GM21447 (cell line): ENCODE data around the gene OPTC.
"Not testable (repeated sequence)": the region's sequence is repeated elsewhere in the genome, so short reads cannot be mapped to it uniquely, and the experiment has no call there.

Source experiments
- ATAC-seq: cut with Tn5 transposase; IDR thresholded peaks from one replicate; pipeline ENCODE4 v1.9.1; 2021; ENCODE audit not compliant: unreplicated experiment

The OPTC gene

DNA sequence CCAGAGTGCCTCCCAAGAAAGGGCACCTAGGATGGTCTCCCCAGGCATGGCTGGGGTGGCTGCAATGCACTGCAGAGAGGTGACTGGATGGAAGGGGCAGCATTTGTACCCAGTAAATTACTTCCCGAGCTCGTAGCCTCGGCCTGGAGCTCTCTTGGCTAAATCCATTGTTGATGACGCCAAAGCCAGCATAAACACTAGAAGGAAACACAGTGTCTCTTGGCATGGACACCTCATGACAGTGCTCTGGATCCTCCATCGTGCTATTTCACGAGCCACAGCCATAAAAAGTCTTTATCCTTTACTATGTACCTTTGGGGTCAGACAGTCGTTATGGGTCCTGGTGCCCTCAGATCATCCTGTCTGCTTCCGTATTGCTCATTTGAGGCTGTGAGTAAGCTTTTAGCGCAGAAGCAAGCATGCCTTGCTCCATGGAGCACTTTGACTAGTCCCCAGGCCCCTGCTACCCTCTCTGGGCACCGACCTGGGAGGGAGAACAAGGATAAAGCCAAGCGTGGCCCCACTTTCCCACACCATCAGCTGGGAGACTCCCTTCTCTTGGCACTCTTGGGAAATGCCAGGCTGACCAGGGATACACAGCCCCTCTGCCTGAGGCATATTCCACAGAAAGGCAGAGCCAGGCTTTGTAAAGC, 28.7 kb upstream of the OPTC start:
- no peak for ATAC-seq

- no peak for ATAC-seq
Observed at GRCh38 chr1:203465948-203466347, 28.0 kb upstream of the OPTC start.

DNA sequence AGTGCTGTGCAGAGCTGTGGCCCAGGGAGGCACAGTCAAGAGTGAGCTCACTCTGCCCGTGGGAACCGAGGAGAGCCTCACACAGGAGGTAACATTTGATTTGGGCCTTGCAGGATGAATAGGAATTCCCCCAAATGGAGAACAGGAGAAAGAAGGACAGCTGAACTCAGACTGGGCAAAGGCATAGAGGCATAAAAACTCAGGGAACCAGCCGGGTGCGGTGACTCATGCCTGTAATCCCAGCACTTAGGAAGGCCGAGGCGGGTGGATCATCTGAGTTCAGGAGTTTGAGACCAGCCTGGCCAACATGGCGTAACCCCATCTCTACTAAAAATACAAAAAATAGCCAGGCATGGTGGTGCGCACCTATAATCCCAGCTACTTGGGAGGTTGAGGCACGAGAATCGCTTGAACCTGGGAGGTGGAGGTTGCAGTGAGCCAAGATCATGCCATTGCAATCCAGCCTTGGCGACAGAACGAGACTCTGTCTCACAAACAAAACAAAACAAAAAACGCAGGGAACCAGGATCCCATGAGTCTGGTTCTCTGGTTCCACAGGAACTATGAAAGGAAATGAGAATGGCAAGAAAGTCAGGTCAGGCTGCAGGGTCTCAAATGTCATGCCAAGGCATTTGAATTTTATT, 26.9 kb upstream of the OPTC start:
- not testable (repeated sequence) for ATAC-seq

DNA sequence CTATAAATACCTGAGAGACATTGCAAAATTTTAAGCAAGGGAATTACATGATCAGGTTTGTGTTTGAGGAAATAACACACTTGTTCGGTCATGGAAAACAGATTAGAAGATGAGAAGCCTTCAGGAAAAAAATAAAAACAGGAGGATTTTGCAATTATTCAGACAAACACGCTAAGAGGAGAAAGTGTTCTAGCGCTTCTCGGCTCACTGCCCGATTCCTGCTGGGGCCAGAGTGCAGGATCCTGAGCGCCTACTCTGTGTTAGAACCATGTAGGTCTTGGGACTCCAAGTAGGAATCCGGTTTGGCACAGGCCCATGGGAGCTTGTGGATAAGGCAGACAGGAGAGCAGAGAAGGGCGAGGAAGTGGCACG, 26.4 kb upstream of the OPTC start:
- ATAC-seq, result no peak

DNA sequence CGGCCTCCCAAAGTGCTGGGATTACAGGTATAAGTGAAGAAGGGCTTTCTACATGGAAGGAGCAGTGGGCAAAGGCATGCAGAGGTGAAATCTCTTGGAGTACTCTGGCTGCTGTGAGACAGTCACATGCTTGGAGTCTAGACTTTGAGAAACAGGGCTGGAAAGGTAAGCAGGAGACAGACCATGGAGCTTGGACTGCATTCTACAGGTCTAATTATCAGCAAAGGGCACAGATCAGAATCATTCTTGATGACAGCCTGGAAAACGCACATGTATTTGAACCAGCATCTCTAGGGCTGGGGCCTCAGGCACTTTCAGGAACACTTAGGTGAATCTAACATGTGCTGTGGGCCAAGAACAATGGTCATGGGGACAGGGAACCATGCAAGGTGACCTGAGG, 25.6 kb upstream of the OPTC start:
- no peak for ATAC-seq

- no peak for ATAC-seq
Observed at GRCh38 chr1:203470240-203470639, 23.7 kb upstream of the OPTC start.

GRCh38 chr1:203471841-203472240, 22.1 kb upstream of the OPTC start:
- no peak for ATAC-seq

GRCh38 chr1:203473281-203473680, 20.7 kb upstream of the OPTC start:
- no peak for ATAC-seq

DNA sequence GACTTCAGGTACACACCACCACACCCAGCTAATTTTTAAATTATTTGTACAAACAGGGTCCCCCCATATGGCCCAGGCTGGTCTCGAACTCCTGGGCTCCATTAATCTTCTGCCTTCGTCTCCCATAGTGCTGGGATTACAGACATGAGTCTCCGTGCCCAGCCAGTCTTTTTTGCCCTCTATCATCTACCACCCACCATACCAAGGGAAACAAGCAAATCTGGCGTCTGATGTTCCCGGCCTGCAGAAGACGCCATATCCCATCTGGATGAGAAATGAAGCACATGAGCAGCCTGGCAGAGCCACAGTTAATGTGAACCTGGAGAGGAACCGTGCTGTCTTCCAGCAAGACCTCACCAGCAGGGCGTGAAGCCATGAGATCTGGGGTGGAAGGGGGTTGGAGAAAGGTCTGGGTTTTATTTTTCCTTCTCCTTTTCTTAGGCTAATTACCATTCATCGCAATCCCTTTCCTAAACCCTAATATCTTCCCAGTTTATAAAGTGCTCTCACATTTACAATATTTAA, 20.1 kb upstream of the OPTC start:
- ATAC-seq, result no peak

GRCh38 chr1:203475012-203475981, 18.7 kb upstream of the OPTC start, which contains the start of gene PRELP:
TSS of gene PRELP (plus strand) at chr1:203475806. CDS start at chr1:203483185, 7,379 bp downstream.
- no peak for ATAC-seq

GRCh38 chr1:203476216-203476814, 17.6 kb upstream of the OPTC start:
- ATAC-seq, result no peak

DNA sequence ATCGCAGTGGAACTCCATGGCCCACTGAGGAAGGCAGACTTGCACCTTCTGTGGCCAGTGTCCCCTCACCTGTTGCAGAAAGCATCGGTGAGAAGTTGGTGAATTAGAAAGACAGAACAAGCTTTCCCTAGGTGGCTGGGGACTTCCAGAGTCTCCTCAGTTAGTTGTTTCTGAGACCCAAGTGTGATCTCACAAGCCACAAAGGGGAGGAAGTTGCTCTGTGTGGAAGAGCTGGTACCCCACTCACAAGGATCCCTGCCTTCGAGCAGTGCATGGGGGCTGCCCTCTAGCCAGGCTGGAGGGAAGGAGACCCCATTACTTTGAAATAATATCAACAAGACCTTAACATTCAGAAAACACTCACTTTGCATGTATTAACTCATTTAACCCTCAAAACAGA, 16.2 kb upstream of the OPTC start:
- ATAC-seq, result no peak

DNA sequence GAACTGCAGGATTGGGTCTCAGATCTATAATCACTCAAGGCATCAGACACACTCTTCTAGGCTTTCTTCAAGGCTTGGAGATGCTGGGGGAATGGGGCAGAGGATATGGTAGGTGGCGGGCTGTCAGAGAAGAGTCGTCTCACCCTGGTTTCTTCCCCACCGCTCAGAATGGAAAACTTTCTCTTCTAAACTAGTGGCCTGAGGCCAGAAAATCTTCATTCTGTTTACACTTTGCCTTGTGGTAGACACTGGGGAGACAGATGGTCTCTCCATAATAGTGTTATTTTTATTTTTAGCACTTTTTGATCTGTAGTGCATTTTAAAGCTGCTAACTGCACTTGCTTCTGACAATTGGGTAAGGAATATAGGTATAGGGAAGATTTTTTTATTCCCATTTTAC, 15.7 kb upstream of the OPTC start:
- no peak for ATAC-seq

- ATAC-seq, result no peak
Observed at GRCh38 chr1:203478986-203479385, 15.0 kb upstream of the OPTC start.

- ATAC-seq, result no peak
Observed at GRCh38 chr1:203479646-203480045, 14.3 kb upstream of the OPTC start.

- ATAC-seq, result no peak
Observed at GRCh38 chr1:203480084-203480483, 13.9 kb upstream of the OPTC start.

GRCh38 chr1:203480525-203481084, 13.3 kb upstream of the OPTC start:
- no peak for ATAC-seq

DNA sequence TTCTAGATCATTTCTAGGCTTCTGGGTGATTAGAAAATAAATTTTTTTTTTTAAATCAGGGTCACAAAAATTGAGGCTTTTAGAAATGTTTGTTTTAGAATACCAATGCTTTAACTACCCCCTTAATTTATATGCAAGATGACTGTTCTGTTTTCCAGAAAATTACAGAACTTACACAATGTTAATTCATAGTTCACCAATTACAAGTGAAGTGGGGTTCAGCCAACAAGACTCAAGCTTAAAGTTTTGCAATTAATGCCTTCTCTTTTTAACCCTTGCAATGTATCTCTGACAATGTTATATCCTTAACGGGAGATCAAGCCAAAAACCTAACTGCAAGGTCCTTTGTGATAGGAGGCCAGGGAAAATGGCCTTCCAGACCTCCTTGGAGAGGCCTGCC, 12.8 kb upstream of the OPTC start:
- ATAC-seq, result no peak

- no peak for ATAC-seq
Observed at GRCh38 chr1:203486618-203487370, 7.2 kb upstream of the OPTC start.

DNA sequence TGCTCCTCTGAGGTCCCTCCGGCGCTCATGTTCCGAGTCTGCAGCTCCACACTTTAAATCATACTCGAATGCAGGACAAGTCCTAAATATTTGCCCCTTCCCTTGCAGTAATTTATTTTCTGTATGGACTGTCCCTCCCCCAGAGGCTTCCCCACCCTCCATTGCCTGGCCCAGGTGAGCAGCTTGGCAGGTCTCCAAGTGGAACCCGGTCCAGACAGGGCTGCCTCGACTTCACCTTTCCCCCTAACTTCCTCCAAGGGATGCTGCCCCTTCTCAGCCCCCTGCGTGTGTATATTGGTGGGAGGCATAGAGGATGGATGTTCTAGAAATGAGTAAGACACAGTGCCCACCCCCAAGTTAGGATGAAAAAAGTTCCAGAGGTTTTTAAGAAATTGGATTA, 5.4 kb upstream of the OPTC start:
- no peak for ATAC-seq
